BE2C (cell line): ENCODE data around the gene VAV3.

ENCODE experiments used
- DNase-seq: peaks from one replicate; pipeline ENCODE4 v3.0.0-alpha.2; 2020
- H3K27me3 ChIP-seq: fragments of 250-450 bp; sonication (Bioruptor Pico); 2 replicates; pipeline ENCODE4 v1.5.1; 2020; ENCODE audit warnings: mild to moderate bottlenecking
- H3K36me3 ChIP-seq: fragments of 250-450 bp; sonication (Bioruptor Pico); 2 replicates; pipeline ENCODE4 v1.5.1; 2020; ENCODE audit warnings: mild to moderate bottlenecking
- H3K4me1 ChIP-seq: fragments of 250-450 bp; sonication (Bioruptor Pico); 2 replicates; pipeline ENCODE4 v1.5.1; 2020
- H3K4me3 ChIP-seq: 2 replicates; pipeline ENCODE4 v1.5.1; 2011; ENCODE audit warnings: low read depth, low read length
- H3K9me3 ChIP-seq: fragments of 250-450 bp; sonication (Bioruptor Pico); 2 replicates; pipeline ENCODE4 v1.5.1; 2020
- CTCF ChIP-seq: IDR thresholded peaks from 2 replicates; pipeline ENCODE4 v1.5.1; 2012; ENCODE audit warnings: mild to moderate bottlenecking, low read depth, low read length

Gene VAV3

GRCh38 chr1:107874221-107874620 is 90.8 kb downstream of the VAV3 start:
- Histone ChIP-seq H3K4me3 (no peak overlapping the region), H3K27me3 (peaks cover 4% of the 10 kb centered on the region; the same call in 1 of the 2 replicates), H3K36me3 (no peaks in the 10 kb centered on the region), H3K4me1 (no peaks in the 10 kb centered on the region), H3K9me3 (no peaks in the 10 kb centered on the region)
- no peak for DNase-seq
- TF ChIP-seq CTCF, result no peak

GRCh38 chr1:107871687-107872395 is 93.1 kb downstream of the VAV3 start:
- H3K27me3 ChIP-seq, result peaks cover 4% of the 10 kb centered on the region
- H3K36me3 ChIP-seq, result no peaks in the 10 kb centered on the region
- no peak for TF ChIP-seq CTCF
- DNase-seq, result no peak
- no peak overlapping the region for H3K4me3 ChIP-seq
- H3K9me3 ChIP-seq, result no peaks in the 10 kb centered on the region
- no peaks in the 10 kb centered on the region for H3K4me1 ChIP-seq

GRCh38 chr1:107871259-107871658 is 93.7 kb downstream of the VAV3 start:
- no peaks in the 10 kb centered on the region for H3K36me3 ChIP-seq
- peaks cover 4% of the 10 kb centered on the region for H3K27me3 ChIP-seq
- no peaks in the 10 kb centered on the region for H3K4me1 ChIP-seq
- TF ChIP-seq CTCF, result no peak
- no peak overlapping the region for H3K4me3 ChIP-seq
- H3K9me3 ChIP-seq, result no peaks in the 10 kb centered on the region
- no peak for DNase-seq

- Histone ChIP-seq H3K4me1 (no peaks in the 10 kb centered on the region), H3K36me3 (no peaks in the 10 kb centered on the region), H3K4me3 (no peak overlapping the region), H3K9me3 (no peaks in the 10 kb centered on the region), H3K27me3 (peaks cover 4% of the 10 kb centered on the region)
- TF ChIP-seq CTCF, result no peak
- no peak for DNase-seq
Measured at GRCh38 chr1:107870696-107871095, 94.3 kb downstream of the VAV3 start.

GRCh38 chr1:107867897-107868296 is 97.1 kb downstream of the VAV3 start:
- no peak for DNase-seq
- no peaks in the 10 kb centered on the region for H3K4me1 ChIP-seq
- H3K36me3 ChIP-seq, result no peaks in the 10 kb centered on the region
- H3K9me3 ChIP-seq, result no peaks in the 10 kb centered on the region
- H3K27me3 ChIP-seq, result peaks cover 4% of the 10 kb centered on the region
- no peak overlapping the region for H3K4me3 ChIP-seq
- TF ChIP-seq CTCF, result no peak

GRCh38 chr1:107867422-107867821 is 97.6 kb downstream of the VAV3 start:
- Histone ChIP-seq H3K4me3 (no peak overlapping the region), H3K9me3 (no peaks in the 10 kb centered on the region), H3K4me1 (no peaks in the 10 kb centered on the region), H3K27me3 (peaks cover 4% of the 10 kb centered on the region), H3K36me3 (no peaks in the 10 kb centered on the region)
- no peak for TF ChIP-seq CTCF
- no peak for DNase-seq
